Endodermal cell (in vitro differentiated cells): Measurements from ENCODE around the gene SYT6. TPM values are rescaled to one million over a fixed set of nuclear protein-coding genes. Genes with fewer than 3 reads are reported as not detected.

Source experiments
- DNase-seq: peaks from one replicate; pipeline ENCODE4 v3.0.0-alpha.2; 2017
- H3K27ac ChIP-seq: 2 replicates; pipeline ENCODE4 v1.5.1; 2013; ENCODE audit warnings: mild to moderate bottlenecking, low read depth, low read length, moderate library complexity
- H3K27me3 ChIP-seq: 2 replicates; pipeline ENCODE4 v1.6.1; 2013; ENCODE audit warnings: mild to moderate bottlenecking, low read length, moderate library complexity; ENCODE audit not compliant: insufficient read depth, control insufficient read depth, poor library complexity, severe bottlenecking
- H3K36me3 ChIP-seq: 2 replicates; pipeline ENCODE4 v1.7.0; 2013; ENCODE audit warnings: mild to moderate bottlenecking, low read length, moderate library complexity; ENCODE audit not compliant: control insufficient read depth, insufficient read depth
- H3K4me1 ChIP-seq: one replicate; pipeline ENCODE4 v1.7.0; 2013; ENCODE audit warnings: low read length; ENCODE audit not compliant: control insufficient read depth, insufficient read depth
- H3K4me3 ChIP-seq: 2 replicates; pipeline ENCODE4 v1.5.1; 2013; ENCODE audit warnings: mild to moderate bottlenecking, low read length, moderate library complexity
- H3K9ac ChIP-seq: 2 replicates; pipeline ENCODE4 v1.6.1; 2013; ENCODE audit warnings: mild to moderate bottlenecking, low read length, moderate library complexity; ENCODE audit not compliant: poor library complexity, severe bottlenecking; ENCODE audit errors: extremely low read depth
- H3K9me3 ChIP-seq: 2 replicates; pipeline ENCODE4 v1.6.1; 2013; ENCODE audit warnings: mild to moderate bottlenecking, low read length, moderate library complexity; ENCODE audit not compliant: control insufficient read depth
- H3K27ac Mint-ChIP-seq: 2 replicates; pipeline ENCODE4 v1.8.0; 2020; ENCODE audit warnings: mixed read lengths
- H3K27me3 Mint-ChIP-seq: 2 replicates; pipeline ENCODE4 v1.8.0; 2021; ENCODE audit warnings: mild to moderate bottlenecking, mixed read lengths; ENCODE audit not compliant: insufficient read depth
- H3K36me3 Mint-ChIP-seq: 2 replicates; pipeline ENCODE4 v1.8.0; 2020; ENCODE audit warnings: low read depth, mixed read lengths
- H3K4me1 Mint-ChIP-seq: 2 replicates; pipeline ENCODE4 v1.8.0; 2020; ENCODE audit warnings: mixed read lengths
- H3K4me3 Mint-ChIP-seq: 2 replicates; pipeline ENCODE4 v1.8.0; 2020; ENCODE audit warnings: mild to moderate bottlenecking, moderate library complexity, mixed read lengths
- H3K9me3 Mint-ChIP-seq: 2 replicates; pipeline ENCODE4 v1.8.0; 2020; ENCODE audit warnings: mild to moderate bottlenecking, mixed read lengths
- WGBS, 2 experiments: methylation state at CpG; one replicate each; pipeline versions ENCODE4 v1.1.5 to v1.1.7; 2013; ENCODE audit warnings: missing lambda C conversion rate in 2 of 2, mixed read lengths in 1 of 2; ENCODE audit not compliant: insufficient coverage in 1 of 2, insufficient read length in 1 of 2; 5-methylcytosine and 5-hydroxymethylcytosine counted together
- long read RNA-seq, 4 experiments: library from polyadenylated mRNA in 2 of 4; library from RNA in 1 of 4; library from capped mRNA in 1 of 4; stranded (forward) in 3 of 4; unstranded in 1 of 4; transcript quantifications; one replicate each; pipeline ENCODE4 v2.0.0, GENCODE V29; 2020 to 2021; ENCODE audit warnings: inconsistent platforms in 1 of 4
- polyA plus RNA-seq, 2 experiments: library from polyadenylated mRNA; stranded (reverse); fragments of 50-300 nt; gene quantifications; one replicate each; pipeline ENCODE4 v1.2.3, GENCODE V29; 2013
- total RNA-seq, 2 donors: library from RNA; stranded (reverse); fragmentation: NEBNext Ultra II Directional in 1 of 2; extraction: Animal tissue kit (Norgen Biotek cat#: 25700) in 1 of 2; gene quantifications; 2 replicates in 1 of 2; 3 replicates in 1 of 2; pipeline ENCODE4 v1.2.1, GENCODE V29; 2021
- TF ChIP-seq, protein P1 (sequence below): fragments of 200-600 bp; sonication (generic); conservative IDR thresholded peaks from 2 replicates; pipeline ENCODE4 v1.5.0; 2021; ENCODE audit warnings: antibody characterized with exemption, mild to moderate bottlenecking

Gene SYT6, protein sequence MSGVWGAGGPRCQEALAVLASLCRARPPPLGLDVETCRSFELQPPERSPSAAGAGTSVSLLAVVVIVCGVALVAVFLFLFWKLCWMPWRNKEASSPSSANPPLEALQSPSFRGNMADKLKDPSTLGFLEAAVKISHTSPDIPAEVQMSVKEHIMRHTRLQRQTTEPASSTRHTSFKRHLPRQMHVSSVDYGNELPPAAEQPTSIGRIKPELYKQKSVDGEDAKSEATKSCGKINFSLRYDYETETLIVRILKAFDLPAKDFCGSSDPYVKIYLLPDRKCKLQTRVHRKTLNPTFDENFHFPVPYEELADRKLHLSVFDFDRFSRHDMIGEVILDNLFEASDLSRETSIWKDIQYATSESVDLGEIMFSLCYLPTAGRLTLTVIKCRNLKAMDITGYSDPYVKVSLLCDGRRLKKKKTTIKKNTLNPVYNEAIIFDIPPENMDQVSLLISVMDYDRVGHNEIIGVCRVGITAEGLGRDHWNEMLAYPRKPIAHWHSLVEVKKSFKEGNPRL
- total RNA-seq = 1 to 10 TPM; 1.3 to 4.4 TPM
- 6.0 TPM for polyA plus RNA-seq (2013, experiment 1 of 2)
- polyA plus RNA-seq (2013, experiment 2 of 2) = 2.4 TPM
- long read RNA-seq, experiment 1 = 0 reads
- long read RNA-seq, experiment 2, partial matches to known transcripts = 0 of 1 reads
- long read RNA-seq, experiment 2, other reads (novel, unspliced or antisense) = 1 of 1 reads
- long read RNA-seq, experiment 3, full-length matches to known transcripts = 7 of 36 reads
- long read RNA-seq, experiment 3, partial matches to known transcripts = 15 of 36 reads
- long read RNA-seq, experiment 3, other reads (novel, unspliced or antisense) = 14 of 36 reads
- long read RNA-seq, experiment 4 = 0 reads

DNA sequence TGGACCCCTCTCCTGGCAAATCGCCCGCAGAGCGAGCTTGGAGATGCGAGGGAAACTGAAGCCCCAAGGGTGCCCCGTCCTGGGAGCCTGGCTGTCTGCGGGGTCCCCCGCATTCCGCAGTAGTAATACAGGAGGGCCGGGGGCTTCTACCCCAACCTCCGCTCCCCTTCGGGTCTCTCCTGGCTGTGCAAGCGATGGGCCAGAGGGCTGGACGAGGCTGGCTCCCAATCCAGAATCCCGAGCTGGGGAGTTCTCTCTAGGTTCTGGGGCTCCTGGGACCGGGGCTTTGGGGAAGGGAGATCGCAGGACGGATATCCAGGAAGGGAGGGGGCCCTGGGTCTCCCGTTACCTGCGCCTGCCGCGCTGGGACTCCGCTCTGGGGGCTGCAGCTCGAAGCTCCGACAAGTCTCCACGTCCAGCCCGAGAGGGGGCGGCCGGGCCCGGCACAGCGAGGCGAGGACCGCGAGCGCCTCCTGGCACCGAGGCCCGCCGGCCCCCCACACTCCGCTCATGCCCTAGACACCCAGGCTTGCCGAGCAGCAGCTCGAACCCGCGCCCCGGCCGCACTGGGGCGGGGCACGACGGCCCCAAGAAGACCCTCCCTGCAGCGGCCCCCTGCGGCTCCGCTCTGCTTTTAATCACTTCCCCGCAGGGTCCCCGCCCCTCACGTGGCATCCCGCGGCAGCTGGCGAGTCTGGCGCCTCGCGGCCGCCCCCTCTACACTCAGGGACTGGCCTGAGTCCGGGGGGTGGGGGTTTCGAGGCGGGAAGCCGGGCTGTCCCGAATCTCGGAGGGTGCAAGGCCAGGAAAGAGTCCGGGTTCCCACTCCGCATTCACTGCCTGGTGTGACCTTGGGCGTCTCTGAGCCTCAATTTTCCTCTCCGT lies at the start of gene SYT6:
Gene SYT6 (minus strand): TSS at position 609 of the 885 bp plus-strand sequence. CDS start 97 bp downstream, at position 512.
- Mint-ChIP-seq H3K27ac (no peak within 1 kb of the TSS), H3K36me3 (no peaks in the 10 kb centered on the region), H3K4me3 (peak within 1 kb of the TSS; percentile 65), H3K4me1 (peaks cover 16% of the 10 kb centered on the region), H3K27me3 (peaks cover 95% of the 10 kb centered on the region), H3K9me3 (no peaks in the 10 kb centered on the region)
- TF ChIP-seq, protein P1, sequence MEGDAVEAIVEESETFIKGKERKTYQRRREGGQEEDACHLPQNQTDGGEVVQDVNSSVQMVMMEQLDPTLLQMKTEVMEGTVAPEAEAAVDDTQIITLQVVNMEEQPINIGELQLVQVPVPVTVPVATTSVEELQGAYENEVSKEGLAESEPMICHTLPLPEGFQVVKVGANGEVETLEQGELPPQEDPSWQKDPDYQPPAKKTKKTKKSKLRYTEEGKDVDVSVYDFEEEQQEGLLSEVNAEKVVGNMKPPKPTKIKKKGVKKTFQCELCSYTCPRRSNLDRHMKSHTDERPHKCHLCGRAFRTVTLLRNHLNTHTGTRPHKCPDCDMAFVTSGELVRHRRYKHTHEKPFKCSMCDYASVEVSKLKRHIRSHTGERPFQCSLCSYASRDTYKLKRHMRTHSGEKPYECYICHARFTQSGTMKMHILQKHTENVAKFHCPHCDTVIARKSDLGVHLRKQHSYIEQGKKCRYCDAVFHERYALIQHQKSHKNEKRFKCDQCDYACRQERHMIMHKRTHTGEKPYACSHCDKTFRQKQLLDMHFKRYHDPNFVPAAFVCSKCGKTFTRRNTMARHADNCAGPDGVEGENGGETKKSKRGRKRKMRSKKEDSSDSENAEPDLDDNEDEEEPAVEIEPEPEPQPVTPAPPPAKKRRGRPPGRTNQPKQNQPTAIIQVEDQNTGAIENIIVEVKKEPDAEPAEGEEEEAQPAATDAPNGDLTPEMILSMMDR = peak; percentile 43
- Histone ChIP-seq H3K27ac (no peak within 1 kb of the TSS), H3K9ac (no peak within 1 kb of the TSS), H3K4me1 (peaks cover 4% of the 10 kb centered on the region), H3K4me3 (peak within 1 kb of the TSS; percentile 65), H3K27me3 (peaks cover 99% of the 10 kb centered on the region), H3K36me3 (no peaks in the 10 kb centered on the region), H3K9me3 (no peaks in the 10 kb centered on the region)
- whole genome bisulfite sequencing, 2 experiments = 1 to 2% methylated on average over 29 to 70 of the region's 70 CpGs
- DNase-seq = peak; percentile 76

DNA sequence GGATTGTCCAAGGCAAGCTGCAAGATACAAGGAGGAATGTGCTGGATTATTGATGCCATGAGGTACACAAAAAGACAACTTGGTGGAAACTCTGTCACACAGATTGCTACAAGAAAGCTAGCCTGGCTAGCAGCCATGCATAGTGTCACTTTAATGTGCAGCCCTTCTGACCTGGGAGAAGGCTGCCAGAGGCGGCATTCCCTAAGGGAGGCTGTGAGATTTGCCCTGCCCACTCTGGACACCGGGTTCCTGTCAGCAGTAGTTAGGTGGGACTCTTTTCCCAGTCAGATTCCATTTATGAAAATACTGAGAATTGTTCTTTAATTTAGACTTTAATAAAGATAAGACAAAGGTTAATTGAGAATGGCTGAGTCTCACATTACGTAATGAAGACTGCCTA lies 47.8 kb upstream of the SYT6 start:
- Histone ChIP-seq H3K36me3 (no peaks in the 10 kb centered on the region), H3K9me3 (no peaks in the 10 kb centered on the region), H3K27ac (no peak overlapping the region), H3K4me1 (no peaks in the 10 kb centered on the region), H3K27me3 (peaks cover 45% of the 10 kb centered on the region), H3K9ac (no peak overlapping the region), H3K4me3 (no peak overlapping the region)
- 81 to 100% methylated on average over 2 to 3 of the region's 3 CpGs for WGBS, 2 experiments
- no peak for DNase-seq
- no peaks in the 10 kb centered on the region for H3K36me3 Mint-ChIP-seq
- no peaks in the 10 kb centered on the region for H3K4me1 Mint-ChIP-seq
- H3K4me3 Mint-ChIP-seq = no peak overlapping the region
- TF ChIP-seq, protein P1 = no peak
- H3K9me3 Mint-ChIP-seq = no peaks in the 10 kb centered on the region
- peaks cover 64% of the 10 kb centered on the region for H3K27me3 Mint-ChIP-seq
- H3K27ac Mint-ChIP-seq = no peak overlapping the region
